GM23248 (cell line): ENCODE results near the gene ARPC5L. TPM values are rescaled to one million over a fixed set of nuclear protein-coding genes. Genes with fewer than 3 reads are reported as not detected.

Experiments used
- DNase-seq: peaks from one replicate; pipeline ENCODE4 v3.0.0-alpha.2; 2015
- H2AFZ ChIP-seq: fragments of 200-600 bp; sonication (generic); 2 replicates; pipeline ENCODE4 v1.6.1; 2016; ENCODE audit warnings: antibody characterized with exemption
- H3F3A ChIP-seq: fragments of 200-600 bp; sonication (generic); 2 replicates; pipeline ENCODE4 v1.6.1; 2016; ENCODE audit warnings: mild to moderate bottlenecking, antibody characterized with exemption, mixed run types; ENCODE audit not compliant: insufficient read depth
- H3K27ac ChIP-seq: fragments of 200-600 bp; sonication (generic); 2 replicates; pipeline ENCODE4 v1.5.1; 2016; ENCODE audit warnings: mild to moderate bottlenecking
- H3K27me3 ChIP-seq: fragments of 200-600 bp; sonication (generic); replicated peaks from 2 replicates; pipeline ENCODE4 v1.6.1; 2016; ENCODE audit warnings: mild to moderate bottlenecking; ENCODE audit not compliant: insufficient read depth
- H3K36me3 ChIP-seq: fragments of 200-600 bp; sonication (generic); 2 replicates; pipeline ENCODE4 v1.6.1; 2016; ENCODE audit warnings: low read depth, mild to moderate bottlenecking
- H3K4me1 ChIP-seq: fragments of 200-600 bp; sonication (generic); 2 replicates; pipeline ENCODE4 v1.6.1; 2016; ENCODE audit warnings: mild to moderate bottlenecking; ENCODE audit not compliant: insufficient read depth
- H3K4me2 ChIP-seq: fragments of 200-600 bp; sonication (generic); one replicate; pipeline ENCODE4 v1.6.1; 2016; ENCODE audit warnings: mild to moderate bottlenecking; ENCODE audit not compliant: unreplicated experiment
- H3K4me3 ChIP-seq: fragments of 200-600 bp; sonication (generic); 2 replicates; pipeline ENCODE4 v1.5.1; 2016; ENCODE audit warnings: mild to moderate bottlenecking
- H3K79me2 ChIP-seq: fragments of 200-600 bp; sonication (generic); 2 replicates; pipeline ENCODE4 v1.6.1; 2016; ENCODE audit warnings: mild to moderate bottlenecking; ENCODE audit not compliant: insufficient read depth
- H3K9ac ChIP-seq: fragments of 200-600 bp; sonication (generic); 2 replicates; pipeline ENCODE4 v1.6.1; 2016; ENCODE audit warnings: mild to moderate bottlenecking
- H3K9me2 ChIP-seq: fragments of 200-600 bp; sonication (generic); 2 replicates; pipeline ENCODE4 v1.6.1; 2016; ENCODE audit warnings: mixed run types, mild to moderate bottlenecking, moderate library complexity; ENCODE audit not compliant: insufficient read depth
- H3K9me3 ChIP-seq: fragments of 200-600 bp; sonication (generic); one replicate; pipeline ENCODE4 v1.6.1; 2017; ENCODE audit warnings: low read depth
- H4K20me1 ChIP-seq: fragments of 200-600 bp; sonication (generic); 2 replicates; pipeline ENCODE4 v1.6.0; 2016; ENCODE audit not compliant: insufficient read depth
- EZH2 ChIP-seq: fragments of 200-600 bp; sonication (generic); IDR thresholded peaks from 2 replicates; pipeline ENCODE4 v1.6.1; 2018; ENCODE audit warnings: antibody characterized with exemption, mild to moderate bottlenecking; ENCODE audit not compliant: insufficient read depth, poor library complexity, severe bottlenecking
- EZH2phosphoT487 ChIP-seq: fragments of 200-600 bp; sonication (generic); IDR thresholded peaks from 2 replicates; pipeline ENCODE4 v1.6.1; 2018; ENCODE audit warnings: antibody characterized with exemption, moderate library complexity, mild to moderate bottlenecking, low read depth; ENCODE audit not compliant: insufficient read depth
- WGBS, 2 experiments: methylation state at CpG; one replicate each; pipeline ENCODE4 v1.1.6; 2015 to 2017; ENCODE audit warnings: low lambda C conversion rate in 2 of 2, low coverage in 1 of 2; ENCODE audit errors: missing lambda C conversion rate in 2 of 2; 5-methylcytosine and 5-hydroxymethylcytosine counted together
- in situ Hi-C: fragments of 300-500 bp; cut with MboI; formaldehyde crosslinking; loops from 2 replicates; pipeline ENCODE4 v1.15.0; 2020
- polyA plus RNA-seq: library from polyadenylated mRNA; unstranded; fragments of >200 nt; fragmentation: Nextera tagmentation; extraction: Ambion mirVana; gene quantifications from 2 replicates; pipeline ENCODE4 v1.2.1, GENCODE V29; 2016
- total RNA-seq: library from RNA; depleted of rRNA; stranded (reverse); fragments of >200 nt; shearing (Covaris generic); gene quantifications from 2 replicates; pipeline ENCODE4 v1.2.3, GENCODE V29; 2014

The ARPC5L gene
- total and polyA plus RNA-seq, 2 experiments from 2014 or later = 31.5 to 77.6 TPM

GRCh38 chr9:124828489-124829333, 33.2 kb upstream of the ARPC5L start:
- no peak overlapping the region for H3K4me2 ChIP-seq
- H2AFZ ChIP-seq = no peak overlapping the region
- TF ChIP-seq EZH2phosphoT487 = no peak
- no peak for TF ChIP-seq EZH2
- WGBS, 2 experiments = 51 to 60% methylated on average over 2 of the region's 2 CpGs
- no peak overlapping the region for H3K27ac ChIP-seq
- no peak for DNase-seq
- H3K9ac ChIP-seq = no peak overlapping the region
- H3K79me2 ChIP-seq = no peaks in the 10 kb centered on the region
- H3K4me3 ChIP-seq = no peak overlapping the region
- peaks cover 3% of the 10 kb centered on the region; the same call in 1 of the 2 replicates for H3F3A ChIP-seq
- H4K20me1 ChIP-seq = no peaks in the 10 kb centered on the region
- in situ Hi-C loops = no loop called here
- peaks cover 11% of the 10 kb centered on the region for H3K4me1 ChIP-seq
- H3K9me2 ChIP-seq = no peaks in the 10 kb centered on the region
- H3K9me3 ChIP-seq = no peaks in the 10 kb centered on the region
- H3K36me3 ChIP-seq = no peaks in the 10 kb centered on the region
- no peaks in the 10 kb centered on the region for H3K27me3 ChIP-seq

- H3F3A ChIP-seq = peaks cover 3% of the 10 kb centered on the region; the same call in 1 of the 2 replicates
- H3K36me3 ChIP-seq = no peaks in the 10 kb centered on the region
- H3K9me2 ChIP-seq = no peaks in the 10 kb centered on the region
- no peaks in the 10 kb centered on the region for H3K79me2 ChIP-seq
- in situ Hi-C loops = no loop called here
- WGBS, 2 experiments = 30% methylated on average over 5 of the region's 5 CpGs
- no peaks in the 10 kb centered on the region for H4K20me1 ChIP-seq
- H2AFZ ChIP-seq = no peak overlapping the region
- TF ChIP-seq EZH2phosphoT487 = no peak
- no peak for TF ChIP-seq EZH2
- no peak overlapping the region for H3K4me3 ChIP-seq
- no peaks in the 10 kb centered on the region for H3K27me3 ChIP-seq
- no peaks in the 10 kb centered on the region for H3K9me3 ChIP-seq
- no peak overlapping the region for H3K4me2 ChIP-seq
- H3K27ac ChIP-seq = no peak overlapping the region
- no peak overlapping the region for H3K9ac ChIP-seq
- DNase-seq = no peak
- H3K4me1 ChIP-seq = peaks cover 13% of the 10 kb centered on the region
Measured at GRCh38 chr9:124829334-124829669, 32.6 kb upstream of the ARPC5L start.

GRCh38 chr9:124830593-124830992, 31.3 kb upstream of the ARPC5L start:
- Histone ChIP-seq H3K27ac (no peak overlapping the region), H3K9ac (no peak overlapping the region), H3K9me3 (no peaks in the 10 kb centered on the region), H3K4me2 (no peak overlapping the region), H4K20me1 (no peaks in the 10 kb centered on the region), H3K4me3 (no peak overlapping the region), H3K9me2 (no peaks in the 10 kb centered on the region), H3K4me1 (peaks cover 22% of the 10 kb centered on the region), H2AFZ (no peak overlapping the region), H3K36me3 (no peaks in the 10 kb centered on the region), H3F3A (peaks cover 3% of the 10 kb centered on the region; the same call in 1 of the 2 replicates), H3K27me3 (no peaks in the 10 kb centered on the region), H3K79me2 (no peaks in the 10 kb centered on the region)
- TF ChIP-seq EZH2phosphoT487 (no peak), EZH2 (no peak)
- in situ Hi-C loops = no loop called here
- no peak for DNase-seq
- WGBS, 2 experiments = 69 to 71% methylated on average over 4 of the region's 4 CpGs

DNA sequence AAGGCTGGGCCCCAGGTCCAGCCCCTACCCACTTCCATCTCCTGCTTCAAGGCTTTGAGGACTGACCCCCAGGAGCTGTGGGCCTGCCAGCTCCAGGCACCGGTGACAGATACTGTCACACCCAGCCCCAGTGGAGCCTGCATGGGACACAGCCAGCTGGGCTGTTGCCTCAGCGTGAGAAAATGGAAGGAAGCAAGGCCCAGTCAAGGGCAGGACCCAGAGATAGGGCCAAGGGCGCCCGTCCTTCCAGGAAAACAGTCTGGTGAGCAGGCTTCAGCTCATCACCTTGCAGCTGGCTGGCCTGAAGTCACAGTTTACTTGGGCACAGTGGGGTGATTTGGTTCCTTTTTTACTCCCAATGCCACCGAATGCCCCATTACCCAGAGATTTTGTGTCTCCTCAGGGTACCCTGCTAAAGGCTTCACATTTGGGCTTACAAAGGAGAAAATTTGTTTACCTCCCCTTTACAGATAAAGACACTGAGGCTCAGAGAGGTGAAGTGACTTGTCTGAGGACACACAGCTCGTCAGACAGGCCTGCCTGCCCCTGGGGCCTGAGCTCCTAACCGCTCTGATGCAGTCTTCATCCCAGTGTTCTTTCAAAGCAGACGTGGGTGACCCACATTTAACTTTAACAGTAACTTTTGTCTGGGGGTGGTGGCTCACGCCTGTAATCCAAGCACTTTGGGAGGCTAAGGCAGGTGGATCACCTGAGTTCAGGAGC, 30.1 kb upstream of the ARPC5L start:
- H3K27ac ChIP-seq = peak overlapping the region; percentile 19

More for the DNA sequence above, 30.1 kb upstream of the ARPC5L start:
- Histone ChIP-seq H3K36me3 (no peaks in the 10 kb centered on the region), H3K4me2 (no peak overlapping the region), H3K9ac (peak overlapping the region; percentile 5; the same call in 1 of the 2 replicates), H3F3A (peaks cover 3% of the 10 kb centered on the region; the same call in 1 of the 2 replicates), H4K20me1 (no peaks in the 10 kb centered on the region), H3K4me1 (peaks cover 22% of the 10 kb centered on the region), H3K9me2 (no peaks in the 10 kb centered on the region), H3K9me3 (no peaks in the 10 kb centered on the region), H3K27me3 (no peaks in the 10 kb centered on the region), H3K4me3 (no peak overlapping the region), H2AFZ (no peak overlapping the region), H3K79me2 (no peaks in the 10 kb centered on the region)
- WGBS, 2 experiments = 86 to 87% methylated on average over 9 of the region's 9 CpGs
- DNase-seq = no peak
- in situ Hi-C loops = no loop called here
- no peak for TF ChIP-seq EZH2phosphoT487
- TF ChIP-seq EZH2 = no peak
